GM11168 (cell line): ENCODE results near the gene KDM4F.

Source experiments
- in situ Hi-C: fragments of 300-500 bp; cut with MboI; formaldehyde crosslinking; loops from one replicate; pipeline ENCODE4 v1.12.0; 2022; ENCODE audit warnings: low sequenced_read_pairs; ENCODE audit not compliant: unreplicated experiment

The KDM4F gene

DNA sequence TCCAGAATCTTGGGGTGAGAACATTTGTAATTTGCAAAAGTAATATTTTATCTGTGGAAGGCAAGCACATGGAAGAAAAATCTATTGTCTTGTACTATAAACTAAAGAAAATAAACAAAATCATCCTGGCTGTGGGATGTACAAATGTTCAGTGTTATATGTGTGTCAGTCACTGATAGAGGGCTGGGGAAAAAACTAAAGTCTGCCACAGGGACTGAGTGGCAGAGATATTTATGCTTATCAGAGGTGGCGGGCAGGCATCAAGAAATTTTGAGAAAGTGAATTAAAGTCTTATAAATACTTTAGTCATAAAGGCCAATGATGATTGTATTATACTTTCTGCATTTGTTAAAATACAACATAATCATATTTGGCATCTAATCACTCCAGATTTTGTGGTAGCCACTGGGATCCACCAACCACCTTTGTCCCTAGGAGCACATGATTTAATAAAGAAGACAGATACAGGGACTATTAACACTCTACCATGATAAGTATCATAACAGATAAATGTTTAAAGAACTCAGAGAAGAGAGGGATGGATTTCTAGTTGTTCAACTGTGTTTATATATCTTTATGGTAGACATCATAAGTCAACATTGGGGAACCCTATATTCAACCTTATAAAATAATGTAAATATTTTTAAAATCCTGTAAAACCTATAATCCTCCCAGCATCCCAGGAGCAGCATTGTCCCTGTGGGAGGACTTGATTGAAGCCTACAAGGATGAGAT lies 37.8 kb downstream of the KDM4F start:
- in situ Hi-C loops, result loop anchor here (25.0 kb wide), 1 partner anchor 600 kb away; the partner anchor contains the start of genes ANKRD49 and MRE11

DNA sequence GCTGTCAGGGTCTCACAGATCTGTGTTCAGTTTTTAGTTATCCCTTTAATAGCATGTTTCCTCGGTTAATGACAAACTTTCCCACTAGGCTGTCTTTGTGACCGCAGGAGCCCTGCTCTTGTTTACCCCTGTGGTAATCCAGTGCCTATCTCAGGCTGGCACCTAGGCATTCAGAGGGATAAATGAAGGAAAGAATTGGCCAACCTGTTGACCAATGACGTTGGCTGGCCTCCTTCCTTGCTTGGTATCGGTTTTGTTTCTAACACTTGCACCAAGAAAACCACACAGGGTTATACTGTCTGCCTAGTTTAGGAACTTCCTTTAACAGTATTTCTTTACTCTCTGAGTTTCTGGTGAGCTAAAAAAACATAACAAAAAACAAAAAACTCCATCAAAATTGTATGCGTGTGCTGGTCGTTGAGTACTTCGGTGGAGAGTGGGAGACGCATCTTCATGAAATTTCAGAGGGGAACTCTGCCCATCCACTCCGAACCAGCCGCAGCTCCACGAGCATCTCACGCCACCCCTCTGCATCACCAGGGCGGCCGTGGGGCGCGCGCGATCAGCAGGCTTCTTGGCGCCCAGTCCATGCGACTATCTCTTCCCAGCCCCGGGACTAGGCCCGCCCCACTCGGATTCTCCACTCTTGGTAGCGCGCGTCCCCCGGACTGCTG lies 39.9 kb downstream of the KDM4F start:
- in situ Hi-C loops, result loop anchor here (25.0 kb wide), 1 partner anchor 602 kb away; the partner anchor contains the start of genes ANKRD49 and MRE11

DNA sequence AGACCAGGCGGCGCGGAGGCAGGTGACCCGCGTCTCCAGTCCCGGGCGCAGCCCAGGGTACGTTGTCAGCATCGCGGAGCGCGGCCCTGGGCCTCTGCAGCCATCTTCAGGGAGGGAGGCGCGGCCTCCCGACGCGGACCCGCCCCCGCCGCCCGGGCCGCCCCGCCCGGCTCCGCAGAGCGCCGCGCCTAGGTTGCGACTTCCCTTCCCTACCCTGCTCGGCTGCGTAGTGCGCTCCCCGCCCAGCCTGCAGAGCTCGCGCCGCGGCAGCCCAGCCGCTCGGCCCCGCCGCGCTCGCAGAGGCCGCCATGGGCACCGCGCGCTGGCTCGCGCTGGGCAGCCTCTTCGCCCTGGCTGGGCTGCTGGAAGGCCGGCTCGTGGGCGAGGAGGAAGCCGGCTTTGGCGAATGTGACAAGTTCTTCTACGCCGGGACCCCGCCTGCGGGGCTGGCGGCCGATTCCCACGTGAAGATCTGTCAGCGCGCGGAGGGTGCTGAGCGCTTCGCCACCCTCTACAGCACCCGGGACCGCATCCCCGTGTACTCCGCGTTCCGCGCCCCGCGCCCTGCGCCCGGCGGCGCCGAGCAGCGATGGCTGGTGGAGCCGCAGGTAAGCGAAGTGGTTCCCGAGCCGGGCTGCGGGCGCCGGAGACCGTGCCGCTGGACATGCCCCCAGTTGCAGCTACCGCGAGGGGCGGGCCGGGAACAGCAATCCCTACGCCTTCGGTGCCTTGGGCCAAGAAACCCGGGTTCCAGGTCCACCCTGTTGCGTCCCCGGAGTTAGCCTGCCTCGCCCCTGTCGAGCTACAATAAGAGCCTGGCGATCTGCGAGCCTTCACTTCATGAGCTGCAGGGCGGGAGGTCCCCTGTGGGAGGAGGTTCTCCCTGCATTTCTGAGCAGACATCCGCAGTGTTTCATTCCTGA lies 40.7 kb downstream of the KDM4F start, which contains the start of gene ENDOD1:
Gene ENDOD1 (plus strand): TSS at position 227 of the 923 bp plus-strand sequence. CDS start 82 bp downstream, at position 309.
- in situ Hi-C loops, result loop anchor here (25.0 kb wide), 1 partner anchor 603 kb away; the partner anchor contains the start of genes ANKRD49 and MRE11

DNA sequence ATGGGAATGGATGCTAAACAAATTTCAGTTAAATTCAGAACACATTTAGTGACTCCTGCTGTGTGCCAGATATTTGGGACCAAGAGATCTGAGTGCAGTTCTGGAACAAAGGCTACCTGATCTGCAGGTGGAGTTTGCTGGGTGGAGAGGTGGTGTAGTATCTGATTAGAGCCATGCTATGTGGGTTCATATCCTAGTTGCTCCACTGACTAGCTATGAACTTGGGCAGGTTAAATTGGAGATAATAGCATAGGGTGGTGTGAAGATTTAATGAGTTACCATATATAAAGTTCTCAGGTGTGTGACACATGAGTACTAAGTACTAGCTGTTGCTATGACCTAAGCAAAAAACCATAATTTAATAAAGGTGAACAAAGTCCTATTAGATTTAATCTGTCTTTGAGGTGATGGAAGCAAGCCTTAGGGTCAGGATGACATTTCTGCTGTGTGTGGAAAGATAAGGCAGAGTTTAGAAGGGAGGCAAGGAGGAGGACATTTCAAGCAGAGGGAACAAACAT lies 42.5 kb downstream of the KDM4F start:
- in situ Hi-C loops, result loop anchor here (25.0 kb wide), 1 partner anchor 604 kb away; the partner anchor contains the start of genes ANKRD49 and MRE11

DNA sequence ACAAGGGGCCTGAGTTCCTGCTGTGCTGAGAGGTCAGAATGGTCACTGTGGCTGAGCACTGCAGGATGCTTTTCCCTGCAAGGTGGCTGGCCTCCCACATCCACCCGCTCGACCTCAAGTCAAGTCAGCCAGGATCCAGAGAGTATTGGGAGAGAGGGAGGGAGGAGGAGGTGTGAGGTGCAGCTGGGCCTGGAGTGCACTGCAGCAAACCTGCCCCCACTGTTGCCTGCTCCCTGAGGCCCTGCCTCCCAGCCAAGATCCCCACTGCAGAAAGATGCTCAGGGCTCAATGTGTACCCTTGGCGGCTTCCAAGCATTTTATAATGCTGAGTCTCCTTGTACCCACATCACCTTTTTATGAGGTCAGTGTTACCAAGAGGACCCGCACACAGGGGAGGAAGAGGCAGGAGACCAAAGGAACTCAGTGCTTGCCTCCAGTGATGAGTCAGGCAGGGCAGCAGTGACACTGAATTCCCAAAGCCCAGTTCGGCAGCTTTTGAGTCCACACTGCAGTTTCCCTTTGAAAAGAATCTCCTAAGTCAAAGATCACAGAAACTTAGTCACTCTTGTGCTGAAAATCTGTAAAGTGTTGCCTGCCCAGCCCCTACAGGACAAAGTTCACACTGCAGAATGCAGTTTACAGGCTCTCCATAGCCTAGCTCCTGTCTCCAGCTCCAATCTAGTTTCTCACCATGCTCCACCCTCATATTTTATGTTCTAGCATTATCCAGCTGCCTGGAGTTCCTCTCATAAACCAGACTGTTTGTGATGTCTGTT lies 43.5 kb downstream of the KDM4F start:
- in situ Hi-C loops, result loop anchor here (25.0 kb wide), 1 partner anchor 605 kb away; the partner anchor contains the start of genes ANKRD49 and MRE11

DNA sequence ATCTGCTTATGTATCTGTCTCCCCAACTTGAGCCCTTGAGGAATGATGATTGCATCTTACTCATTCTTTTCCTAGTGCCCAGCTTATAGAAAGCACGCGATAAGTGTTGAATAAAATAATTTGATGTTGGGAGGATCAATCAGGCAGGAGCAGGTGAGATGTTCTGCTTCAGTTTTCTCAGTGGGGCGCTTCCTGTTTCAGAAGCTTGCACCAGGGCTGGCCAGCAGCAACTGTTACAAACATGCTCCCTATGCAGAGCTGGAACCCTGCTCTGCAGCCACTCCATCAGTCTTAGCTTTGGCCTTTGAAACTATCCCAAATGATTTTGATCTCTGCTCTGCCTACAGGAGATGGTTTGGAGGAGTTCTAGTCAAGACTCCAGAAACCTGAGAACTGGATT lies 44.3 kb downstream of the KDM4F start:
- in situ Hi-C loops, result loop anchor here (25.0 kb wide), 1 partner anchor 606 kb away; the partner anchor contains the start of genes ANKRD49 and MRE11

DNA sequence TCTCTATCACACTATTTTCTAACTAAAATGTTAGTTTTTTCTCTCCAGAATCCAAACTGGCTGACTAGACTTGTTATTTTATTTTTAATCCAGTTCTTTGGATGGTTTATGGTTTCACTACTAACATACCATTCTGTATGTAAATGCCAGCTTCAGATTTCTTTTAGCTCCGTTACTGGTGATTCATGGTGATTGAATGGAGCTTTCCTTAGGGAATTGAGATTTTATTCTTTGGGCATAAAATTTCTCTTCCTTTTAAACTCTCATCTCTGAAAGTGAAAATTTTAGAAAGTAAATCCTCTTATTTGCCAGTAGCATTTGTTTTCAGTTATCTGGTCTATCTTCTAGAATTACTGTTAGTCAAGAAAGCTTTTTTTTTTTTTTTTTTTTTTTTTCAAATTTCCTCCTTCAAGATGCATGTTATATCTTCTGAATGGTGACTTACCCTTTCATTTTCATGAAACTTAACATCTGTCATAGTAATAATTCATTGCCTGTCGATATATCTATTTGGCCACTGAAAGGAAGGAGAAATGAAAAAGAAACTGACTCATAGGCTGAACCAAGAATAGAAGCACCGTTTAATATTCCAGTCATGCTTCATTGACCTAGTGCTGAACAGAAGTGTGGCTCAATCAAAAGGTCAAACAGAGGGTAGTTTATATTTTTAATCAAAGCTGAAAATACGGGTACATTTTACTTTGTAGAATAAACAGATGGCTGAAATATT lies 46.8 kb downstream of the KDM4F start:
- in situ Hi-C loops, result loop anchor here (25.0 kb wide), 1 partner anchor 609 kb away; the partner anchor contains the start of genes ANKRD49 and MRE11

DNA sequence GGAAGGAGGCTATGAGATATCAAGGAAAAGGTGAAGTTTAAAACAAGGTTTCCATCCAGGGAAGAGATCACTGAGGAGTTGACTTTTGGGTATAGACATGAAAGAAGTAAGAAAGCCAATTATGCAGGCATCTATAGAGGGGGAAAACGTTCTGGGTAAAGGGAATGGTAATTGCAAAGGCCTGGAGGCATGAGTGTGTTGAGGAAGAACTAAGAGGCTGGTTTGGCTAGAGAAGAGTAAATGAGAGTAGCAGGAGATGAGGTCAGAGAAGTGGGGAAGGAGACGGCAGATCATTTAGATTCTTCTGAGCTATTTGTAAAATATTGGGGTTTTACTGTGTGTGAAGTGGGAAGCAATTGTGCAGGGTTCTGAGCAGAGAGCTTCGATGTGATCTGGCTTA lies 48.0 kb downstream of the KDM4F start:
- in situ Hi-C loops, result loop anchor here (25.0 kb wide), 1 partner anchor 610 kb away; the partner anchor contains the start of genes ANKRD49 and MRE11

DNA sequence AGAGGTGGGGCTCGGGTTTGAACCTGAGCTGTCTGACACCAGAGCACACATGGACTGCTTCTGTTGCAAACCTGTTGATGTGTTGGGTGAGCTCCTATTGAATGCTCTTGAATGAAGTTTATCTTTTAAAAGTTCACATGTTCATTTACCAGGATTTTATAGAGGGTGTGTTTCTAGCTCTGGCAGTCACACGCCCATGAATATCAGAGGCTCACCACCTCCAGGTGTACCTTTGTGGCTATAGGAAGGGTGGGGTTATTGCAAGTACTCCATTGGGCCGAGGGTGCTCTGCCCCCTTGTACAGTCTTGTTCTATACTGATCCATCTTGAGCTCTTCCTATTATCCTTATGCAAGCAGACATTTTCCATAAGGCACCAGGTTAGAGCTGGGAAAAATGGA lies 49.6 kb downstream of the KDM4F start:
- in situ Hi-C loops, result loop anchor here (25.0 kb wide), 1 partner anchor 612 kb away; the partner anchor contains the start of genes ANKRD49 and MRE11

DNA sequence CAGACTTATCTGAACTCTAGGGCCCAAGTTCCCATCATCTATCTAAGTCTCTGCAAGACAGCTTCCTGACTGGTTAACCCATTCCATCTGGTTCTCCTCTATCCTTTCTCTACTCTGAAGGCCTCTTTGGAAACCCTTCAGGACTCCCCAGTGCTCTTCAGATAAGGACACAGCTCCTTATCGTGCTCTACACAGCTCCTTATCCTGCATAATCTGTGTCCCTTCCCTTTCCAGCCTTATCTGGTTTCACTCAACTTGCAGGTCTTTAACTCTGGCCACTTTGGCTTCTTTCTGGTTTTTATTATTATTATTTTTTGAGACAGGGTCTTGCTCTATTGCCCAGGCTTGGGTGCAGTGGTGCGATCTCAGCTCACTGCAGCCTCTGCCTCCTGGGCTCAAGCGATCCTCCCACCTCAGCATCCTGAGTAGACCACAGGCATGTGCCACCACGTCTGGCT lies 51.0 kb downstream of the KDM4F start:
- in situ Hi-C loops, result no loop called here
